Peyer's patch (tissue), 4 donors: ENCODE measurements around the gene RTN4RL1.

Experiments used
- CTCF ChIP-seq, 6 experiments: fragments of 450-650 bp in 4 of 6; fragments of 200-600 bp in 2 of 6; sonication (generic) in 1 of 6; IDR thresholded peaks; one replicate each; pipeline ENCODE4 v1.5.1; 2017 to 2019; ENCODE audit warnings: antibody characterized with exemption in 6 of 6, mild to moderate bottlenecking in 3 of 6, moderate library complexity in 1 of 6
- POLR2A ChIP-seq, 2 donors: fragments of 450-650 bp; IDR thresholded peaks; one replicate each; pipeline ENCODE4 v1.5.1; 2017; ENCODE audit warnings: antibody characterized with exemption in 2 of 2, mild to moderate bottlenecking in 2 of 2, moderate library complexity in 2 of 2

- TF ChIP-seq CTCF (IDR thresholded peaks at IDR 0.05) (no peak), POLR2A (IDR thresholded peaks at IDR 0.05) (no peak)
Measured at GRCh38 chr17:1989135-1989534, 36.0 kb downstream of the RTN4RL1 start.
